B cell (primary cell): ENCODE results near the gene FSHB.

Experiments
- CTCF ChIP-seq: fragments of 200-600 bp; IDR thresholded peaks from one replicate; pipeline ENCODE4 v1.8.0; 2022; ENCODE audit warnings: antibody characterized with exemption, mild to moderate bottlenecking
- EZH2 ChIP-seq: IDR thresholded peaks from 2 replicates; pipeline ENCODE4 v1.6.1; 2012; ENCODE audit warnings: borderline replicate concordance, low read depth, mild to moderate bottlenecking, moderate library complexity, low read length; ENCODE audit not compliant: insufficient read depth, poor library complexity, severe bottlenecking

- TF ChIP-seq EZH2: no peak
- no peak for TF ChIP-seq CTCF
Measured at GRCh38 chr11:30228323-30228884, 2.4 kb upstream of the FSHB start.
